Pancreas (tissue), 10 donors: ENCODE data around the gene CLDN3. TPM values are rescaled to one million over a fixed set of nuclear protein-coding genes. Genes with fewer than 3 reads are reported as not detected.

Experiments used
- ATAC-seq, 4 donors: fragments of 200-7000 bp; cut with Tn5 transposase; one replicate each; pipeline versions ENCODE4 v1.8.0 to v1.9.1; 2020; ENCODE audit warnings: mild to moderate bottlenecking in 4 of 4, moderate library complexity in 4 of 4
- DNase-seq, 6 donors: peaks; one replicate each; pipeline ENCODE4 v3.0.0-alpha.2; 2020
- FAIRE-seq: peaks from 2 replicates; lab custom pipeline; 2012; peaks lifted over from hg19 to GRCh38; lab: Jason Lieb, UNC
- H3K27ac ChIP-seq, 4 donors: fragments of 200-600 bp; sonication (generic); 1 replicate in 3 of 4; 2 replicates in 1 of 4; pipeline versions ENCODE4 v1.5.0 to v1.8.0; 2020
- H3K27me3 ChIP-seq, 4 donors: fragments of 200-600 bp; one replicate each; pipeline ENCODE4 v1.8.0; 2021
- H3K36me3 ChIP-seq, 3 donors: fragments of 200-600 bp; sonication (generic) in 1 of 3; one replicate each; pipeline versions ENCODE4 v1.5.0 to v1.8.0; 2020 to 2021
- H3K4me1 ChIP-seq, 3 donors: fragments of 200-600 bp; one replicate each; pipeline ENCODE4 v1.8.0; 2021
- H3K4me3 ChIP-seq, 4 donors: fragments of 200-600 bp; sonication (generic) in 2 of 4; one replicate each; pipeline versions ENCODE4 v1.5.0 to v1.8.0; 2020 to 2021
- H3K9me3 ChIP-seq, 4 donors: fragments of 200-600 bp; one replicate each; pipeline ENCODE4 v1.8.0; 2021
- WGBS, 2 donors: extraction: QIAGEN DNeasy Blood & Tissue Kit; methylation state at CpG; one replicate each; pipeline ENCODE4 v1.1.7; 2013; 5-methylcytosine and 5-hydroxymethylcytosine counted together
- intact Hi-C, 3 donors: fragments of 100-400 bp; cut with DNase I; formaldehyde crosslinking; loops; one replicate each; pipeline versions ENCODE4 v1.11.1 to v1.14.2; 2022
- polyA plus RNA-seq, 2 donors: library from polyadenylated mRNA; stranded (reverse); fragments of 200-250 nt; gene quantifications; one replicate each; pipeline ENCODE4 v1.2.3, GENCODE V29; 2013
- total RNA-seq, 6 donors: library from RNA; stranded (reverse); fragmentation: NEBNext Ultra II Directional in 4 of 6; extraction: Animal tissue kit (Norgen Biotek cat#: 25700) in 4 of 6; gene quantifications; one replicate each; pipeline versions ENCODE4 v1.2.1 to v1.2.4, GENCODE V29; 2021 to 2023
- TF ChIP-seq, protein P1 (sequence below), 4 donors: fragments of 200-600 bp; sonication (generic) in 3 of 4; IDR thresholded peaks; one replicate each; pipeline versions ENCODE4 v1.5.0 to v1.8.0; 2021; ENCODE audit warnings: antibody characterized with exemption in 4 of 4
- donor health status: healthy with polysubstance abuse.
- donor health status: DM: no; HTN: no; CAD: no; lungs with moderate emphysema.
- donor health status: DM: no; HTN: no; CAD: no.
- donor health status: control.
- donor health status: control.
- donor health status: Bipolar disorder and iron deficiency.
- donor health status: DM: yes; HTN: yes; CAD: no.
- donor health status: DM: no; HTN: no; CAD: no.
- donor health status: DM: no; HTN: no; CAD: no.
- donor health status: DM: yes; HTN: yes; CAD: no.

Gene CLDN3, protein sequence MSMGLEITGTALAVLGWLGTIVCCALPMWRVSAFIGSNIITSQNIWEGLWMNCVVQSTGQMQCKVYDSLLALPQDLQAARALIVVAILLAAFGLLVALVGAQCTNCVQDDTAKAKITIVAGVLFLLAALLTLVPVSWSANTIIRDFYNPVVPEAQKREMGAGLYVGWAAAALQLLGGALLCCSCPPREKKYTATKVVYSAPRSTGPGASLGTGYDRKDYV
- total RNA-seq (10 to 100 TPM; 42.9 to 62.0 (median 48.3) TPM), polyA plus RNA-seq (100 to 1,000 TPM; 110 to 122 TPM)

DNA sequence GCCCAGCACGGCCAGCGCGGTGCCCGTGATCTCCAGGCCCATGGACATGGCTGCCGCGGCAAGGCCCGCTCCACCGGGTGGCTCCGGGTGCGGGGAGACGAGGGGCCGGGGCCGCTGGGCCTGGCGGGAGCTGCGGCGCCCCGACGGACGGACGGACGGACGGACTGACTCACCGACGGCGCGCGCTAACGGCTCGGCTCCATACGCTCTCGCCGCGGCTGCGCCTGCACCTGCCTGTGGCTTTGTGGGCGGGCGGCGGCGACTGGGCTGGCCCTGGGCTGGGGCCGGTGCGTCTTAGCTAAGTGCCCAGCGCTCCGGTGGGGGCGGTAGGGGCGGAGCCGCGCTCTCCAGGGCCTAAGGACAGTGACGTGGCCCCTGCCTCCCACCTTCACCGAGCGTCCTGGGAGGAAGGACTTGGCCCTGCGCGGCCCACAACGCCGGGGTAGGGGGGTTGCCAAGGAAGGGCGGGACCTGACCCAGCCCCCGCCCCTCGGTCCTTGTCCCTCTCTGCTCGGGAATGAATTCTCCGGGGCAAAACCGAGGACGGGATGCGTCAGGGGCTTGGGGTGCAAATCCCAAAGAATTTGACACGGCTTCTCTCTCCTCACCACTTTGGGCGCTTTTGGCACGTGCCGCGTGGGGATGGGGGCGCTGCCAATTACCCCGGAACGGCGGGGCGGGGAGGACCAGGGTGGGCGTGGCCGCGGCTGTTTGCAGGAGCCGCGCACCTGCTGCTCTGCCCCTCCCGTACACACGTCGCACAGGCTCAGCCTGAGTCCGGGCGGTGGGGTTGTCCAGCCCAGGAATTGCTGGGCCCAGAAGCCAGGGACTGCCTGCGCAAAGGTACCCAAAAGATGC is at the start of gene CLDN3:
Gene CLDN3, minus strand, starts transcription at position 269 of the 858 bp plus-strand sequence. Its CDS starts 221 bp downstream, at position 48.
- DNase-seq (peak; percentile 94 to 99 (median 98)), ATAC-seq (peak; percentile 91 to 97 (median 92)), FAIRE-seq (no peak)
- no peaks in the 10 kb centered on the region for H3K9me3 ChIP-seq
- no peaks in the 10 kb centered on the region for H3K27me3 ChIP-seq
- WGBS, 2 donors = 0 to 1% methylated on average over 58 to 82 of the region's 82 CpGs
- H3K4me3 ChIP-seq = peak within 1 kb of the TSS; percentile 37 to 71 (median 58)
- no peaks in the 10 kb centered on the region for H3K36me3 ChIP-seq
- peaks cover 0 to 6% (median 4%) of the 10 kb centered on the region in 3 donors for H3K4me1 ChIP-seq
- peak within 1 kb of the TSS; percentile 92 to 96 (median 94) for H3K27ac ChIP-seq
- TF ChIP-seq, protein P1, sequence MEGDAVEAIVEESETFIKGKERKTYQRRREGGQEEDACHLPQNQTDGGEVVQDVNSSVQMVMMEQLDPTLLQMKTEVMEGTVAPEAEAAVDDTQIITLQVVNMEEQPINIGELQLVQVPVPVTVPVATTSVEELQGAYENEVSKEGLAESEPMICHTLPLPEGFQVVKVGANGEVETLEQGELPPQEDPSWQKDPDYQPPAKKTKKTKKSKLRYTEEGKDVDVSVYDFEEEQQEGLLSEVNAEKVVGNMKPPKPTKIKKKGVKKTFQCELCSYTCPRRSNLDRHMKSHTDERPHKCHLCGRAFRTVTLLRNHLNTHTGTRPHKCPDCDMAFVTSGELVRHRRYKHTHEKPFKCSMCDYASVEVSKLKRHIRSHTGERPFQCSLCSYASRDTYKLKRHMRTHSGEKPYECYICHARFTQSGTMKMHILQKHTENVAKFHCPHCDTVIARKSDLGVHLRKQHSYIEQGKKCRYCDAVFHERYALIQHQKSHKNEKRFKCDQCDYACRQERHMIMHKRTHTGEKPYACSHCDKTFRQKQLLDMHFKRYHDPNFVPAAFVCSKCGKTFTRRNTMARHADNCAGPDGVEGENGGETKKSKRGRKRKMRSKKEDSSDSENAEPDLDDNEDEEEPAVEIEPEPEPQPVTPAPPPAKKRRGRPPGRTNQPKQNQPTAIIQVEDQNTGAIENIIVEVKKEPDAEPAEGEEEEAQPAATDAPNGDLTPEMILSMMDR (IDR thresholded peaks at IDR 0.05) = no peak
- intact Hi-C loops = no loop called here

DNA sequence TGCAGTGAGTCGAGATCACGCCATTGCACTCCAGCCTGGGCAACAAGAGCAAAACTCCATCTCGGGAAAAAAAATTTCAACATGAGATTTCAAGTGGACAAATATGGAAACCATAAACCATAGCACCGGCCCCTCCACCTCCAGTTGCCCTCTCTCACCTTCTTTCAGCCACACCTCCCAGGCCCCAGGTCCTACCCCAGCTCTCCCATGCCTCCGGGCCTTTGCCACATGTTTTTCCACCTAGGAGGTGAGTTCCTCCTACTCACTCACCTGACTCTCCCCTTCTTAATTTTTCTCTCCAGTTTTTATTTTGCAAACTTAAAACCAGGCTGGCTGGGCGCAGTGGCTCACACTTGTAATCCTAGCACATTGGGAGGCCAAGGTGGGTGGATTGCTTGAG is 47.1 kb upstream of the CLDN3 start:
- H3K4me1 ChIP-seq = no peaks in the 10 kb centered on the region
- no peaks in the 10 kb centered on the region for H3K9me3 ChIP-seq
- ATAC-seq = no peak
- H3K36me3 ChIP-seq = no peaks in the 10 kb centered on the region
- no peaks in the 10 kb centered on the region for H3K27me3 ChIP-seq
- intact Hi-C loops = loop anchor here in 1 of 3 donors (5.0 kb wide), 1 partner anchor 35 kb away; no protein-coding TSS in a partner anchor
- H3K27ac ChIP-seq = no peak overlapping the region
- DNase-seq = peak in 3 of 6 donors; percentile 5 to 9 (median 9)
- H3K4me3 ChIP-seq = no peak overlapping the region
- TF ChIP-seq, protein P1 (IDR thresholded peaks at IDR 0.05) = no peak
- 95 to 98% methylated on average over 6 of the region's 6 CpGs for WGBS, 2 donors
- FAIRE-seq = no peak

DNA sequence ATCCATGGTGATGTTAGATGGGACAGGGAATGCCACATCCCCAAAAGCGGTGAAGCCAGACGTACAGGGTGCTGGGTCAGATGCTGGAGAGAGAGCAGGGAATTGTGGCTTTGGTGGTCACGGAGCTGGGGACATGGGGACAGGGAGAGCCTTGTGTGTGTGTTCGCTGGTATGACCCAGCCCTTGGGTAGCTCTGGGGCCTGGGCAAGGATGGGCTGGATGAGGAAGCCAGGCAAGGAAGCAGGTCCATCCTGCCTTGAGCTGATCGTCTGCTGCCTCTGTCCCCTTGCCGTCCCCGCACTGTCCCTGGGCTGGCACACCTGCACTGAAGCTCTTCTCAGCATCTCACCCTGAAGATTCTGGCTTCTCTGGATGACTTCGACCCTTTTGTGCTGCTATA is 45.4 kb upstream of the CLDN3 start:
- TF ChIP-seq, protein P1 (IDR thresholded peaks at IDR 0.05) = no peak
- no peak for ATAC-seq
- DNase-seq = peak in 3 of 6 donors; percentile 6 to 25 (median 8)
- intact Hi-C loops = loop anchor here in 1 of 3 donors (5.0 kb wide), 1 partner anchor 37 kb away; no protein-coding TSS in a partner anchor
- Histone ChIP-seq H3K4me1 (no peaks in the 10 kb centered on the region), H3K36me3 (no peaks in the 10 kb centered on the region), H3K4me3 (no peak overlapping the region), H3K27ac (no peak overlapping the region), H3K27me3 (no peaks in the 10 kb centered on the region), H3K9me3 (no peaks in the 10 kb centered on the region)
- FAIRE-seq = no peak
- 84 to 88% methylated on average over 8 of the region's 8 CpGs for WGBS, 2 donors

DNA sequence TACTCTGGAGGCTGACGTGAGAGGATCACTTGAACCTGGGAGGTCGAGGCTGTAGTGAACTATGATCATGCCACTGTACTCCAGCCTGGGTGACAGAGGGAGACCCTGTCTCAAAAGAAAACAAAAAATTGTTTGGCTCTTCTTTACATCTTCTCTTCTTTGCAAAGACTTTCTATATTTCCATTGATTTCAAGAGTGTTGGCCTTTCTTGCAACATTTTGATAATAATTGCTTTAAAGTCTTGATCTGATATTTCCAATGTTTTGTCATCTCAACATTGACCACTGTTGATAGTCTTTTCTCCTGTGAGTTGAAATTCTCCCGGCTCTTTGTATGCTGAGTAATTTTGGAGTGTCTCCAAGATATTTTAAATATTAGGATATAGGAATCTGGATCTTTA is 42.9 kb upstream of the CLDN3 start:
- intact Hi-C loops = no loop called here
- no peak for FAIRE-seq
- no peaks in the 10 kb centered on the region for H3K36me3 ChIP-seq

More for the DNA sequence above, 42.9 kb upstream of the CLDN3 start:
- DNase-seq (no peak), ATAC-seq (no peak)
- Histone ChIP-seq H3K27ac (no peak overlapping the region), H3K4me1 (no peaks in the 10 kb centered on the region), H3K4me3 (no peak overlapping the region), H3K9me3 (no peaks in the 10 kb centered on the region), H3K27me3 (no peaks in the 10 kb centered on the region)
- 91 to 96% methylated on average over 3 of the region's 3 CpGs for WGBS, 2 donors
- TF ChIP-seq, protein P1 (IDR thresholded peaks at IDR 0.05) = no peak
